HepG2 (cell line): ENCODE results near the gene RAD51C. TPM values are rescaled to one million over a fixed set of nuclear protein-coding genes. Genes with fewer than 3 reads are reported as not detected.

Source experiments
- ATF1 ChIP-seq: IDR thresholded peaks from 2 replicates; pipeline ENCODE4 v1.6.1; 2016; ENCODE audit warnings: mild to moderate bottlenecking, control low read depth
- FLYWCH1 ChIP-seq: sonication (generic); formaldehyde crosslinking; IDR thresholded peaks from 2 replicates; pipeline ENCODE4 v1.8.1; 2023; ENCODE audit warnings: mild to moderate bottlenecking, missing genetic modification reagents
- HDAC6 ChIP-seq: fragments of 200-600 bp; sonication (generic); IDR thresholded peaks from 2 replicates; pipeline ENCODE4 v1.7.0; 2017; ENCODE audit warnings: mild to moderate bottlenecking, antibody characterized with exemption, low read length, low read depth
- KLF15 ChIP-seq: sonication (generic); formaldehyde crosslinking; IDR thresholded peaks from 2 replicates; pipeline ENCODE4 v1.8.1; 2023; ENCODE audit warnings: borderline replicate concordance, mild to moderate bottlenecking, inconsistent platforms, missing genetic modification reagents, mixed read lengths
- MED8 ChIP-seq: sonication (generic); formaldehyde crosslinking; IDR thresholded peaks from 2 replicates; pipeline ENCODE4 v1.8.1; 2023; ENCODE audit warnings: mild to moderate bottlenecking, missing genetic modification reagents; ENCODE audit not compliant: insufficient replicate concordance
- NONO ChIP-seq, 2 experiments: fragments of 450-650 bp in 1 of 2; sonication (generic) in 1 of 2; formaldehyde crosslinking in 1 of 2; IDR thresholded peaks in 1 of 2; conservative IDR thresholded peaks in 1 of 2; 2 replicates each; pipeline versions ENCODE4 v1.6.1 to v1.8.0; 2017 to 2022; ENCODE audit warnings: mild to moderate bottlenecking in 1 of 2, missing genetic modification reagents in 1 of 2, moderate library complexity in 1 of 2
- RAD51 ChIP-seq: fragments of 450-650 bp; IDR thresholded peaks from 2 replicates; pipeline ENCODE4 v1.6.1; 2016; ENCODE audit warnings: borderline replicate concordance
- RBAK ChIP-seq: sonication (generic); formaldehyde crosslinking; IDR thresholded peaks from 2 replicates; pipeline ENCODE4 v1.5.1; 2020; ENCODE audit warnings: mild to moderate bottlenecking, missing genetic modification reagents
- RFXANK ChIP-seq: IDR thresholded peaks from 2 replicates; pipeline ENCODE4 v1.6.1; 2016
- SMAD1 ChIP-seq: sonication (generic); formaldehyde crosslinking; IDR thresholded peaks from 2 replicates; pipeline ENCODE4 v1.4.0; 2020; ENCODE audit warnings: missing genetic modification reagents, low read depth, mild to moderate bottlenecking, borderline replicate concordance
- ZNF205 ChIP-seq: IDR thresholded peaks from 2 replicates; pipeline ENCODE4 v1.6.1; 2018; ENCODE audit warnings: missing biosample characterization, missing genetic modification reagents
- ZNF30 ChIP-seq: sonication (generic); formaldehyde crosslinking; IDR thresholded peaks from 2 replicates; pipeline ENCODE4 v1.5.0; 2020; ENCODE audit warnings: mild to moderate bottlenecking, missing genetic modification reagents
- ZNF451 ChIP-seq: sonication (generic); formaldehyde crosslinking; IDR thresholded peaks from 2 replicates; pipeline ENCODE4 v1.5.0; 2020; ENCODE audit warnings: mild to moderate bottlenecking, missing genetic modification reagents
- ZNF644 ChIP-seq: IDR thresholded peaks from 2 replicates; pipeline ENCODE4 v1.6.1; 2016; ENCODE audit warnings: low read depth
- ZNF737 ChIP-seq: sonication (generic); formaldehyde crosslinking; IDR thresholded peaks from 2 replicates; pipeline ENCODE4 v1.5.0; 2020; ENCODE audit warnings: missing genetic modification reagents, mild to moderate bottlenecking, borderline replicate concordance
- ZNF883 ChIP-seq: sonication (generic); formaldehyde crosslinking; IDR thresholded peaks from 2 replicates; pipeline ENCODE4 v1.5.1; 2020; ENCODE audit warnings: mild to moderate bottlenecking, missing genetic modification reagents; ENCODE audit errors: not compliant biosample characterization
- ZZZ3 ChIP-seq: sonication (generic); formaldehyde crosslinking; IDR thresholded peaks from 2 replicates; pipeline ENCODE4 v1.4.0; 2020; ENCODE audit warnings: missing genetic modification reagents, mild to moderate bottlenecking, borderline replicate concordance
- polyA plus RNA-seq, 8 experiments: library from polyadenylated mRNA; depleted of rRNA in 3 of 8; stranded (reverse) in 7 of 8; unstranded in 1 of 8; fragments of >200 nt; fragmentation: Illumina TruSeq in 4 of 8; extraction: Trizol in 4 of 8; gene quantifications; 2 replicates each; pipeline versions ENCODE4 v1.2.1 to v1.2.3, GENCODE V29; 2011 to 2016; ENCODE audit warnings: low read depth in 4 of 8, missing spikeins in 1 of 8, mixed read lengths in 1 of 8; ENCODE audit not compliant: insufficient read depth in 1 of 8
- total RNA-seq, 5 experiments: library from RNA; depleted of rRNA; stranded (reverse); fragments of >200 nt; fragmentation: Illumina TruSeq; extraction: Trizol; gene quantifications; 2 replicates each; pipeline ENCODE4 v1.2.3, GENCODE V29; 2016; ENCODE audit warnings: low read depth in 1 of 5
- TF ChIP-seq, protein P1 (sequence below): IDR thresholded peaks from 2 replicates; pipeline ENCODE4 v1.6.1; 2016; ENCODE audit warnings: control low read depth
- TF ChIP-seq, protein P2 (sequence below): sonication (generic); formaldehyde crosslinking; IDR thresholded peaks from 2 replicates; pipeline ENCODE4 v1.8.0; 2022; ENCODE audit warnings: mild to moderate bottlenecking, missing genetic modification reagents; ENCODE audit not compliant: insufficient replicate concordance
- TF ChIP-seq, protein P3 (sequence below): sonication (generic); formaldehyde crosslinking; IDR thresholded peaks from 2 replicates; pipeline ENCODE4 v1.5.0; 2020; ENCODE audit warnings: mild to moderate bottlenecking, missing genetic modification reagents
- TF ChIP-seq, protein P4 (sequence below), 2 experiments: fragments of 450-650 bp in 1 of 2; sonication (generic) in 1 of 2; formaldehyde crosslinking; IDR thresholded peaks; 2 replicates each; pipeline versions ENCODE4 v1.5.0 to v1.8.0; 2020 to 2022; ENCODE audit warnings: mild to moderate bottlenecking in 1 of 2, missing genetic modification reagents in 1 of 2

RAD51C gene
- total and polyA plus RNA-seq, 2 of the 13 experiments (the other 11 are each of a cell fraction or from before 2014, with no cell fraction given): 38.5 to 106 TPM

DNA sequence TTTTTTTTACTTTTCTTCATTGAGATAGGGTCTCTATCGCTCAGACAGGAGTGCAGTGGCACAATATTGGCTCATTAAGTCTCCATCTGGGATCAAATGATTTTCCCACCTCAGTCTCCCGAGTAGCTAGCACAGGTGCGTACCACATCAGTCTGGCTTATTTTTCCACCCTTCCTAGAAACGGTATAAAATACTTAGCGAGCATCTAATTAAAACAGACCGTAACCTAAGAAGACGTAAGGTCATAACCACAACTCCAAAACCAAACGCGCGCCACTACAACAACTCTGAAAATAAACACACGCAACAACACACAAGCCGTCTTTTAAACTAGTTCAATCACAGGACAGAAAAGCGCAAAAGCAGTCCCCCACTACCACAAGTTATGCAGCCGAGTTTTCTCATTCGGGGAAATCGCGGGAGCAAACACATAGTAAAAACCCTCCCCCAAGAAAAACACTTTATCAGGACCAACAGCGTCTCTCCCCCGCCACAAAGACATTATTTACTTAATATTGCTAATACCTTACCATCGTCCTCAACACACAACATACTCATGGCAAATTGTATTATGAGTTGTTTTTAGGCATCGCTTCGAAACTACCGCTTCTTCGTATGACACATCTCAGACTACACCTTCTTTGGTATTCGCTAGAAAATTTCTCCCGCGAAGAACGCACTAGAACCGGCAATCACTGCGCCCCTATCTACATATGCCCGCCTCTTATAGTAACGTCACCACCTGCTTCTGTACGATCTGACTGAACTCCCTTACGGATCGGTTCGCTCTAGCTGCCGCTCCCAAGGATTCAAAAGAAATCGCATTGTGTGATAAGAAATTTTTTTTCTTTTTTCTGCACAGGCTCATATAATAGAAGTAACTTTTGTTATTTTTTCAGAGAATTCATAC lies 33.3 kb upstream of the RAD51C start (continued):
- TF ChIP-seq, protein P1, sequence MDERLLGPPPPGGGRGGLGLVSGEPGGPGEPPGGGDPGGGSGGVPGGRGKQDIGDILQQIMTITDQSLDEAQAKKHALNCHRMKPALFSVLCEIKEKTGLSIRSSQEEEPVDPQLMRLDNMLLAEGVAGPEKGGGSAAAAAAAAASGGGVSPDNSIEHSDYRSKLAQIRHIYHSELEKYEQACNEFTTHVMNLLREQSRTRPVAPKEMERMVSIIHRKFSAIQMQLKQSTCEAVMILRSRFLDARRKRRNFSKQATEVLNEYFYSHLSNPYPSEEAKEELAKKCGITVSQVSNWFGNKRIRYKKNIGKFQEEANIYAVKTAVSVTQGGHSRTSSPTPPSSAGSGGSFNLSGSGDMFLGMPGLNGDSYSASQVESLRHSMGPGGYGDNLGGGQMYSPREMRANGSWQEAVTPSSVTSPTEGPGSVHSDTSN (CRISPR knock-in tag): peak; percentile 39; the same call in 1 of the 2 replicates
- TF ChIP-seq NONO (IDR thresholded peaks at IDR 0.05) (peak; percentile 98), NONO (CRISPR knock-in tag; conservative IDR thresholded peaks at IDR 0.05) (peak; percentile 90), ZNF737 (CRISPR knock-in tag) (no peak; the same call in 1 of the 2 replicates), ATF1 (CRISPR knock-in tag) (peak; percentile 89), ZNF883 (CRISPR knock-in tag) (no peak), ZNF205 (peak; percentile 93), HDAC6 (no peak; the same call in 1 of the 2 replicates), RFXANK (CRISPR knock-in tag) (no peak; the same call in 1 of the 2 replicates), ZZZ3 (no peak), ZNF30 (CRISPR knock-in tag) (no peak), RBAK (CRISPR knock-in tag) (peak; percentile 43; the same call in 1 of the 2 replicates), MED8 (CRISPR knock-in tag) (peak; percentile 100), RAD51 (no peak), FLYWCH1 (no peak), ZNF644 (CRISPR knock-in tag) (no peak), SMAD1 (CRISPR knock-in tag) (no peak), KLF15 (CRISPR knock-in tag) (no peak; the same call in 1 of the 2 replicates), ZNF451 (CRISPR knock-in tag) (no peak)
- TF ChIP-seq, protein P2, sequence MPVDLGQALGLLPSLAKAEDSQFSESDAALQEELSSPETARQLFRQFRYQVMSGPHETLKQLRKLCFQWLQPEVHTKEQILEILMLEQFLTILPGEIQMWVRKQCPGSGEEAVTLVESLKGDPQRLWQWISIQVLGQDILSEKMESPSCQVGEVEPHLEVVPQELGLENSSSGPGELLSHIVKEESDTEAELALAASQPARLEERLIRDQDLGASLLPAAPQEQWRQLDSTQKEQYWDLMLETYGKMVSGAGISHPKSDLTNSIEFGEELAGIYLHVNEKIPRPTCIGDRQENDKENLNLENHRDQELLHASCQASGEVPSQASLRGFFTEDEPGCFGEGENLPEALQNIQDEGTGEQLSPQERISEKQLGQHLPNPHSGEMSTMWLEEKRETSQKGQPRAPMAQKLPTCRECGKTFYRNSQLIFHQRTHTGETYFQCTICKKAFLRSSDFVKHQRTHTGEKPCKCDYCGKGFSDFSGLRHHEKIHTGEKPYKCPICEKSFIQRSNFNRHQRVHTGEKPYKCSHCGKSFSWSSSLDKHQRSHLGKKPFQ: peak; percentile 79
- TF ChIP-seq, protein P3, sequence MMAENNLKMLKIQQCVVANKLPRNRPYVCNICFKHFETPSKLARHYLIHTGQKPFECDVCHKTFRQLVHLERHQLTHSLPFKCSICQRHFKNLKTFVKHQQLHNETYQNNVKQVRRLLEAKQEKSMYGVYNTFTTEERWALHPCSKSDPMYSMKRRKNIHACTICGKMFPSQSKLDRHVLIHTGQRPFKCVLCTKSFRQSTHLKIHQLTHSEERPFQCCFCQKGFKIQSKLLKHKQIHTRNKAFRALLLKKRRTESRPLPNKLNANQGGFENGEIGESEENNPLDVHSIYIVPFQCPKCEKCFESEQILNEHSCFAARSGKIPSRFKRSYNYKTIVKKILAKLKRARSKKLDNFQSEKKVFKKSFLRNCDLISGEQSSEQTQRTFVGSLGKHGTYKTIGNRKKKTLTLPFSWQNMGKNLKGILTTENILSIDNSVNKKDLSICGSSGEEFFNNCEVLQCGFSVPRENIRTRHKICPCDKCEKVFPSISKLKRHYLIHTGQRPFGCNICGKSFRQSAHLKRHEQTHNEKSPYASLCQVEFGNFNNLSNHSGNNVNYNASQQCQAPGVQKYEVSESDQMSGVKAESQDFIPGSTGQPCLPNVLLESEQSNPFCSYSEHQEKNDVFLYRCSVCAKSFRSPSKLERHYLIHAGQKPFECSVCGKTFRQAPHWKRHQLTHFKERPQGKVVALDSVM (CRISPR knock-in tag): peak; percentile 37
- TF ChIP-seq, protein P4, sequence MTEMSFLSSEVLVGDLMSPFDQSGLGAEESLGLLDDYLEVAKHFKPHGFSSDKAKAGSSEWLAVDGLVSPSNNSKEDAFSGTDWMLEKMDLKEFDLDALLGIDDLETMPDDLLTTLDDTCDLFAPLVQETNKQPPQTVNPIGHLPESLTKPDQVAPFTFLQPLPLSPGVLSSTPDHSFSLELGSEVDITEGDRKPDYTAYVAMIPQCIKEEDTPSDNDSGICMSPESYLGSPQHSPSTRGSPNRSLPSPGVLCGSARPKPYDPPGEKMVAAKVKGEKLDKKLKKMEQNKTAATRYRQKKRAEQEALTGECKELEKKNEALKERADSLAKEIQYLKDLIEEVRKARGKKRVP (CRISPR knock-in tag; IDR thresholded peaks at IDR 0.05): peak; percentile 70 to 99
